Mucosa of descending colon (tissue), 3 donors: ENCODE data around the gene STX1B. TPM values are rescaled to one million over a fixed set of nuclear protein-coding genes. Genes with fewer than 3 reads are reported as not detected.

Source experiments
- ATAC-seq: fragments of 200-7000 bp; cut with Tn5 transposase; one replicate; pipeline ENCODE4 v1.9.1; 2020; ENCODE audit warnings: mild to moderate bottlenecking, moderate library complexity
- DNase-seq, 3 donors: peaks; one replicate each; pipeline ENCODE4 v3.0.0-alpha.2; 2020
- H3K36me3 ChIP-seq: fragments of 200-600 bp; one replicate; pipeline ENCODE4 v1.8.0; 2021; ENCODE audit warnings: low read depth, mild to moderate bottlenecking
- H3K4me1 ChIP-seq: fragments of 200-600 bp; one replicate; pipeline ENCODE4 v1.8.0; 2021; ENCODE audit warnings: low read depth, mild to moderate bottlenecking
- H3K4me3 ChIP-seq: fragments of 200-600 bp; one replicate; pipeline ENCODE4 v1.8.0; 2021; ENCODE audit warnings: mild to moderate bottlenecking
- H3K9me3 ChIP-seq: fragments of 200-600 bp; one replicate; pipeline ENCODE4 v1.8.0; 2021; ENCODE audit warnings: mild to moderate bottlenecking
- CTCF ChIP-seq: fragments of 200-600 bp; IDR thresholded peaks from one replicate; pipeline ENCODE4 v1.8.0; 2022; ENCODE audit warnings: antibody characterized with exemption, mild to moderate bottlenecking
- intact Hi-C, 2 donors: fragments of 100-400 bp; cut with DNase I in 1 of 2; cut with micrococcal nuclease in 1 of 2; formaldehyde crosslinking; loops; one replicate each; pipeline versions ENCODE4 v1.11.0 to v1.11.1; 2022; cut with DNase I, micrococcal nuclease
- total RNA-seq, 3 donors: library from RNA; stranded (reverse); fragmentation: NEBNext Ultra II Directional in 2 of 3; extraction: Animal tissue kit (Norgen Biotek cat#: 25700) in 2 of 3; gene quantifications; one replicate each; pipeline versions ENCODE4 v1.2.1 to v1.2.4, GENCODE V29; 2021 to 2023
- donor health status: DM: no; HTN: no; CAD: no; lungs with moderate emphysema.
- donor health status: DM: no; HTN: no; CAD: no.
- donor health status: DM: no; HTN: yes; CAD: no.

STX1B gene
- total RNA-seq, 3 donors from 2014 or later, result 0.14 to 2.8 (median 0.84) TPM

GRCh38 chr16:31006086-31006385, 4.4 kb downstream of the STX1B start:
- Histone ChIP-seq H3K4me3 (no peak overlapping the region), H3K36me3 (no peaks in the 10 kb centered on the region), H3K4me1 (no peaks in the 10 kb centered on the region), H3K9me3 (no peaks in the 10 kb centered on the region)
- no peak for DNase-seq
- no peak for ATAC-seq
- intact Hi-C loops, result no loop called here
- TF ChIP-seq CTCF, result no peak

GRCh38 chr16:31005350-31006085, 4.9 kb downstream of the STX1B start:
- TF ChIP-seq CTCF, result no peak
- no peak overlapping the region for H3K4me3 ChIP-seq
- intact Hi-C loops, result no loop called here

GRCh38 chr16:31004658-31005057, 5.8 kb downstream of the STX1B start:
- no peak for TF ChIP-seq CTCF
- no peak for ATAC-seq
- Histone ChIP-seq H3K9me3 (no peaks in the 10 kb centered on the region), H3K4me3 (no peak overlapping the region), H3K4me1 (no peaks in the 10 kb centered on the region), H3K36me3 (no peaks in the 10 kb centered on the region)
- no peak for DNase-seq
- intact Hi-C loops, result no loop called here

More at GRCh38 chr16:31005350-31006085, 4.9 kb downstream of the STX1B start:
- Histone ChIP-seq H3K4me1 (no peaks in the 10 kb centered on the region), H3K36me3 (no peaks in the 10 kb centered on the region), H3K9me3 (no peaks in the 10 kb centered on the region)
- ATAC-seq (no peak), DNase-seq (no peak)

GRCh38 chr16:31003744-31004143, 6.7 kb downstream of the STX1B start:
- Histone ChIP-seq H3K4me3 (no peak overlapping the region), H3K36me3 (no peaks in the 10 kb centered on the region), H3K9me3 (no peaks in the 10 kb centered on the region), H3K4me1 (no peaks in the 10 kb centered on the region)
- no peak for ATAC-seq
- intact Hi-C loops, result no loop called here
- DNase-seq, result no peak
- no peak for TF ChIP-seq CTCF

GRCh38 chr16:31002862-31003341, 7.5 kb downstream of the STX1B start:
- no peak for DNase-seq
- Histone ChIP-seq H3K4me3 (no peak overlapping the region), H3K36me3 (no peaks in the 10 kb centered on the region), H3K4me1 (no peaks in the 10 kb centered on the region), H3K9me3 (no peaks in the 10 kb centered on the region)
- ATAC-seq, result no peak
- TF ChIP-seq CTCF, result no peak
- intact Hi-C loops, result no loop called here
